Hepatocyte (in vitro differentiated cells): ENCODE results near the gene NFYC.

Source experiments
- EZH2 ChIP-seq: fragments of 200-600 bp; sonication (generic); IDR thresholded peaks from 2 replicates; pipeline ENCODE4 v1.6.1; 2016; ENCODE audit warnings: antibody characterized with exemption, mild to moderate bottlenecking, borderline replicate concordance
- EZH2phosphoT487 ChIP-seq: fragments of 200-600 bp; sonication (generic); IDR thresholded peaks from one replicate; pipeline ENCODE4 v1.6.1; 2018; ENCODE audit warnings: antibody characterized with exemption, mild to moderate bottlenecking, low read depth, moderate library complexity; ENCODE audit not compliant: unreplicated experiment, severe bottlenecking
- TF ChIP-seq, protein P1 (sequence below): fragments of 200-600 bp; sonication (generic); IDR thresholded peaks from 2 replicates; pipeline ENCODE4 v1.5.1; 2016; ENCODE audit warnings: antibody characterized with exemption, mild to moderate bottlenecking; ENCODE audit not compliant: poor library complexity

DNA sequence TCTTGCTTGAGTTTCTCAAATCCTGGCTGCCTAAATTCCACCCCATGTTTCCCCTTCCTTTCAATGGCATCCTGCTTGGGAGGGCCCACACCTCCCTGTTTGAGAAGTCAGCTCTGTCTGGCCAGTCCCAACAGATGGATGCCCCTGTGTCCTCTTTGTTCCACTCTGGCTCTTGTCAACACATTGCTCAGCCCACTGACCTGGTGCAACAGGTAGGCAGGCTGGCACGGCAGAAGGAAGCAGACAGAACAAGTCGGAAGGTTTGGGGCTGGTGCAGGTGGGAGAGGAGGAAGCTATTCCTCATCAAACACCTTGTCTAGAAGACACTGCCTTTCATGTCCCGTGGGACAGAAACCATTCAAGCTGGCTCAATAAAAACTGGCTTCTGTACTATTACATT, 114.7 kb downstream of the NFYC start:
- TF ChIP-seq, protein P1, sequence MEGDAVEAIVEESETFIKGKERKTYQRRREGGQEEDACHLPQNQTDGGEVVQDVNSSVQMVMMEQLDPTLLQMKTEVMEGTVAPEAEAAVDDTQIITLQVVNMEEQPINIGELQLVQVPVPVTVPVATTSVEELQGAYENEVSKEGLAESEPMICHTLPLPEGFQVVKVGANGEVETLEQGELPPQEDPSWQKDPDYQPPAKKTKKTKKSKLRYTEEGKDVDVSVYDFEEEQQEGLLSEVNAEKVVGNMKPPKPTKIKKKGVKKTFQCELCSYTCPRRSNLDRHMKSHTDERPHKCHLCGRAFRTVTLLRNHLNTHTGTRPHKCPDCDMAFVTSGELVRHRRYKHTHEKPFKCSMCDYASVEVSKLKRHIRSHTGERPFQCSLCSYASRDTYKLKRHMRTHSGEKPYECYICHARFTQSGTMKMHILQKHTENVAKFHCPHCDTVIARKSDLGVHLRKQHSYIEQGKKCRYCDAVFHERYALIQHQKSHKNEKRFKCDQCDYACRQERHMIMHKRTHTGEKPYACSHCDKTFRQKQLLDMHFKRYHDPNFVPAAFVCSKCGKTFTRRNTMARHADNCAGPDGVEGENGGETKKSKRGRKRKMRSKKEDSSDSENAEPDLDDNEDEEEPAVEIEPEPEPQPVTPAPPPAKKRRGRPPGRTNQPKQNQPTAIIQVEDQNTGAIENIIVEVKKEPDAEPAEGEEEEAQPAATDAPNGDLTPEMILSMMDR, result no peak
- no peak for TF ChIP-seq EZH2
- no peak for TF ChIP-seq EZH2phosphoT487
